ENCODE measurements around the gene SPG7.

Gene SPG7

GRCh38 chr16:89485701-89486246, 22.4 kb upstream of the SPG7 start:
- no peak for DNase-seq (ENCODE audit: low read depth)

- peak; percentile 77 for DNase-seq (ENCODE audit: low read depth)
Measured at GRCh38 chr16:89489040-89489897, 18.9 kb upstream of the SPG7 start.

- DNase-seq (ENCODE audit: low read depth), result no peak
Measured at GRCh38 chr16:89489898-89490438, 18.2 kb upstream of the SPG7 start.

GRCh38 chr16:89490439-89491237, 17.6 kb upstream of the SPG7 start, which contains the start of gene ANKRD11:
Gene ANKRD11, minus strand, starts transcription at chr16:89490561. Its CDS starts 173,542 bp downstream, at chr16:89317019.
- DNase-seq (ENCODE audit: low read depth), result peak; percentile 98

- no peak for DNase-seq (ENCODE audit: low read depth)
Measured at GRCh38 chr16:89491238-89491869, 16.8 kb upstream of the SPG7 start.

GRCh38 chr16:89491974-89492687, 16.1 kb upstream of the SPG7 start:
- no peak for DNase-seq (ENCODE audit: low read depth)

GRCh38 chr16:89493776-89494175, 14.4 kb upstream of the SPG7 start:
- no peak for DNase-seq (ENCODE audit: low read depth)

GRCh38 chr16:89495121-89495520, 13.1 kb upstream of the SPG7 start:
- no peak for DNase-seq (ENCODE audit: low read depth)

DNA sequence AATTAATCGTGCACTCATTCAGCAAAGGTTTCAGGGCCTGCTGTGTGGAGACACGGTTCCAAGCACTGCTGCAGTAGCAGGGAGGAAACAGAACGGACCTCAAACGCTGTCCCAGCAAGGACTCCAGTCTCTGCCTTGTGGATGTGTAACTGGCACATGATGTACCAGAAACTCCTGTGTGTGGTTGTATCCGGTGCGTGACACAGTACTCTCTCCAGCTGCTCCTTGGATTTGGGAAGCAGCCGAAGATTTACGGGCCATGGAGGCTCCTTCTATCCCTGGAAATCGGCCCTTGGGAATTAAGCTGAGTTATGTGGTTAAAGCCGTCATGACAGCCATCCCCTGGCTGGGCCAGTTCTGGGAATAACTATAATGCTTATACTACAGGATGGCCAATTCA, 9.4 kb upstream of the SPG7 start:
- no peak for DNase-seq (ENCODE audit: low read depth)

- no peak for DNase-seq (ENCODE audit: low read depth)
Measured at GRCh38 chr16:89499767-89500166, 8.4 kb upstream of the SPG7 start.

DNA sequence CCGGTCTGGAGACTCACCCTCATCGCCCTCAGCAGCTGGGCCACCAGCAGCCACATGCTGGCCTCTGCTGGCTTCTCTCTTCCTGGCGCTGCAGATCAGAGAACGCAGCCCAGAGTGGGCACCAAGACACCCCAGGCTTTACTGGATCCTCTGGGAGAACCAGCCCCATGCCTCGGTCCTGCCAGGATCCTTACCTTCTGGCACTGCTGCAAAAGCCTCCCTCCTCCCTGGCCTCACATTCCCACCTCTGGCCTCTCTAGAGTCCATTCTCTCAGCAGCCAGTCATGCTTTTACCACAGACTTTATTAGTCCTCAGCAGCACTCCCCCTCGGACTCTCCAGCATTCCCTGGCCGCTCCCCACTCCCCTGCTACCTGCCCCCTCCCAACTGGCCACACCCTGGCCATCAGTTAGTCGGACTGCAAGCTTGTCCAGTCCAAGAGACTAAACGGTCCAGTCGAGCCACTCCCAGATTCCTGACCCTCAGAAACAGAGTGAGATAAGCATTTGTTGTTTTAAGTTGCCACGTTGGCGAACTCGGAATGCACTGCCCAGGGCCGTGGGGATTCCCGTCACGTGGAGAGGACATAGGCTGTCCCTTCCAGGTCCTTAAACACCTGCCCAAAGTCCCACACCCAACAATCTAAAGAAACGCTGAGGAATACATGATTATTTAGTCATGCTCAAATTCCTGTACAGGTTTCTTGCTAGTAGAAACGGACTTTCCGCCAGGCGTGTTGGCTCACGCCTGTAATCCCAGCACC, 5.9 kb upstream of the SPG7 start:
- peak; percentile 40 for DNase-seq (ENCODE audit: low read depth)

DNA sequence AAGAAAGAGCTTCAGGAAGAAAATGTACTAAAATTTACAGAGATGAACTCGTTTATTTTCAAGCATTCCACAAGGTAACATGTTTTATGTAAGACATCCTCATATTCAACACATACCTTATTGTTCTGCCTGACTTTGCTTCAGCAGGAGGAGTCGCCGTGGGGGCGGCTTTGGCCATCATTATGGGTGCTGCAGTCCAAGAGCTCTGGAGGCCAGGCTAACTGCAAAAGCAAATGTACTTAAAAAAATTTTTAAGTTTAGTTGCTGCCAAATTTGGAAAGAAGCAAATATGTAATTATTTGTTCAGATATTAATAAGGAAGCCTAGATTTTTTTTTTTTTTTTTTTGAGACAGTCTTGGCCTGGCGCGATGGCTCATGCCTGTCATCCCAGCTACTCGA, 4.1 kb upstream of the SPG7 start:
- no peak for DNase-seq (ENCODE audit: low read depth)

- DNase-seq (ENCODE audit: low read depth), result peak; percentile 29
Measured at GRCh38 chr16:89505204-89506112, 2.7 kb upstream of the SPG7 start.

GRCh38 chr16:89506113-89506504, 2.1 kb upstream of the SPG7 start:
- DNase-seq (ENCODE audit: low read depth), result no peak

GRCh38 chr16:89506791-89507191, 1.4 kb upstream of the SPG7 start:
- no peak for DNase-seq (ENCODE audit: low read depth)

- DNase-seq (ENCODE audit: low read depth), result no peak
Measured at GRCh38 chr16:89507214-89507833, 879 bp upstream of the SPG7 start.

- DNase-seq (ENCODE audit: low read depth), result no peak
Measured at GRCh38 chr16:89510526-89510925, 2.3 kb downstream of the SPG7 start.

DNA sequence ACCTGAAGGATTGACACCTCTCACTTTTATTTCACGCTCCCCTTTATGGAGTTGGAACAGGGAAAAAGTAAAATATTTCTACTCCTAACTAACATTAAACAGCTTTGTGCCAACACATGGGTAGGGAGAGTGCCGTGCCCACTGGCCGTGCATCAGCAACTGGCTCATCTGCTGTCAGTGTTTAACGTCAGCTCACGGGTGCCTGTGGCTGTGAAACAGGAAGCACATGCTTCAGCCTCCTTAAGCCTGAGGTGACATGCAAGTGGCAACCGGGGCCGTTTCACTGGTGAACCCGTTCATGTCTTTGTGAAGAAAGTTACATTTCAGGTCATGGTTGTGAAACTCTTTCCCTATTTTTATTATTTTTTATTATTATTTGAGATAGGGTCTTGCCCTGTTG, 3.2 kb downstream of the SPG7 start:
- no peak for DNase-seq (ENCODE audit: low read depth)

- DNase-seq (ENCODE audit: low read depth), result no peak
Measured at GRCh38 chr16:89512453-89512852, 4.2 kb downstream of the SPG7 start.
